LNCaP clone FGC (cell line): ENCODE data around the gene HCFC1R1.
"Not testable (repeated sequence)": the region's sequence is repeated elsewhere in the genome, so short reads cannot be mapped to it uniquely, and the experiment has no call there.

Experiments
- DNase-seq: peaks from one replicate; pipeline ENCODE4 v3.0.0-alpha.2; 2011; ENCODE audit warnings: low read depth
- H3K4me3 ChIP-seq: 2 replicates; pipeline ENCODE4 v1.5.1; 2011; ENCODE audit warnings: mild to moderate bottlenecking, low read depth, low read length, control low read depth
- CTCF ChIP-seq: IDR thresholded peaks from 2 replicates; pipeline ENCODE4 v1.5.1; 2012; ENCODE audit warnings: mild to moderate bottlenecking; ENCODE audit not compliant: control insufficient read depth, insufficient read depth; ENCODE audit errors: extremely low read depth

The HCFC1R1 gene

GRCh38 chr16:3059723-3060242 lies 36.0 kb upstream of the HCFC1R1 start:
- H3K4me3 ChIP-seq, result peak overlapping the region; percentile 90
- TF ChIP-seq CTCF, result no peak
- no peak for DNase-seq

GRCh38 chr16:3059041-3059722 lies 35.4 kb upstream of the HCFC1R1 start:
- TF ChIP-seq CTCF, result peak; percentile 93
- H3K4me3 ChIP-seq, result peak overlapping the region; percentile 90
- DNase-seq, result peak; percentile 75

GRCh38 chr16:3058139-3059030 lies 34.6 kb upstream of the HCFC1R1 start:
- DNase-seq, result no peak
- peak; percentile 52 for TF ChIP-seq CTCF
- peak overlapping the region; percentile 90 for H3K4me3 ChIP-seq

GRCh38 chr16:3057181-3058138 lies 33.7 kb upstream of the HCFC1R1 start:
- DNase-seq, result no peak
- H3K4me3 ChIP-seq, result no peak overlapping the region

GRCh38 chr16:3056336-3057180 lies 32.8 kb upstream of the HCFC1R1 start:
- H3K4me3 ChIP-seq, result no peak overlapping the region
- no peak for TF ChIP-seq CTCF
- no peak for DNase-seq

More at GRCh38 chr16:3057181-3058138, 33.7 kb upstream of the HCFC1R1 start:
- no peak for TF ChIP-seq CTCF

GRCh38 chr16:3055734-3056115 lies 32.0 kb upstream of the HCFC1R1 start:
- H3K4me3 ChIP-seq, DNase-seq: not testable (repeated sequence)
